Stimulated activated CD8-positive, alpha-beta memory T cell treated with anti-CD3 and anti-CD28 coated beads, Interleukin-12 subunit alpha, Interleukin-12 subunit beta, amount 100 ng/mL, for 1 hour (primary cell): Measurements from ENCODE around the gene SLC9A4.

ENCODE experiments used
- DNase-seq: peaks from one replicate; pipeline ENCODE4 v3.0.0-alpha.2; 2020; ENCODE audit warnings: low read depth

SLC9A4 gene

DNA sequence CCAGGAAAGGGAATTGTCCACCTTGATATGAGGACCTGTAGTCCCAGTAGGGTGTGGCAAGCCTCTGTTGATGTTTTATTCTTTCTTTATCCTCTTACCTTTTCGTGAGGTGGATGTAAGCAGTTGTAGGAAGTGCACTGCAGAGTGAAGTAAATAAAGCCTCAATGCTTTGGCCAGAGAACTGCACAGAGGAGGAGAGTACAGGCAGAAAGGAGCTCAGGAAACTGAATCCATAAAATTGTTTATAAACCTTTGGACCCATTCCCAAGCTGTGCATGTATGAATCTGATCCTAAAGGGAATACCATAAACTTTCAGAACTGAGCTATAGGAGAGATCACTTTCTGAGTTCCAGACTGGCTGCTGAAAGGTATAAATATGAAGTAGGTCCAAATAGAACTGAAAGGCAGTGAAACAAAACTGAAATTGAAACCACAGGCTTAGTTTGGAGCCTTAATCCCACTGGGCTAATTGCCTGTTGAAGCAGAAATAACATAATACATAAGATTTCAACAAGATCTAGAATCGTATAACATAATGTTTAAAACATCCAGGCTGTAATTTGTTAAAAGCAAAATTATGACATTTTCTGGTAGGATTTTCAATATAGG is 17.9 kb upstream of the SLC9A4 start:
- DNase-seq = no peak

- DNase-seq = no peak
These were observed 12.6 kb upstream of the SLC9A4 start for GRCh38 chr2:102460467-102460866.

DNA sequence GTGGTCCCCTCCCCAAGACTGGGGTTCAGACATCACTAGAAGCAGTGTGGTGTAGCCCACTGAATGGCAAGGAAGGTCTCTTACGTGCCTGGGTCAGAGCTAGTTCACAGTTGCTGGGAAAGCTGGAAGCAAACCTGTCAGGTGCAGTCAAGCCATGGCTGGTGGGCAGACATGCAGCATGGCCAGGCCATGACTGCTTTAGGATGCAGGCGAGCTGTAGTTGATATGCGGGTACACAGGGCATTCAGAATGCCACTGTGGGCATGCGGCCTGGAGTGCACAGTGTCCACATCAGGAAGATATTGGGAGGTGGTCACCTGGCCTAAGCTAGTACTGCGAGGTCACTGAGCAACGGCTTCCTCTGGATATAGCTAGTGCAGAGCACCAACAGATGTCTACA is 11.8 kb upstream of the SLC9A4 start:
- DNase-seq = no peak

- DNase-seq = no peak
These were observed 9.9 kb upstream of the SLC9A4 start for GRCh38 chr2:102463160-102463559.

GRCh38 chr2:102470168-102470567 is 2.9 kb upstream of the SLC9A4 start:
- no peak for DNase-seq

- no peak for DNase-seq
These were observed 605 bp downstream of the SLC9A4 start for GRCh38 chr2:102473631-102474030.

GRCh38 chr2:102474785-102475184 is 1.8 kb downstream of the SLC9A4 start:
- no peak for DNase-seq

DNA sequence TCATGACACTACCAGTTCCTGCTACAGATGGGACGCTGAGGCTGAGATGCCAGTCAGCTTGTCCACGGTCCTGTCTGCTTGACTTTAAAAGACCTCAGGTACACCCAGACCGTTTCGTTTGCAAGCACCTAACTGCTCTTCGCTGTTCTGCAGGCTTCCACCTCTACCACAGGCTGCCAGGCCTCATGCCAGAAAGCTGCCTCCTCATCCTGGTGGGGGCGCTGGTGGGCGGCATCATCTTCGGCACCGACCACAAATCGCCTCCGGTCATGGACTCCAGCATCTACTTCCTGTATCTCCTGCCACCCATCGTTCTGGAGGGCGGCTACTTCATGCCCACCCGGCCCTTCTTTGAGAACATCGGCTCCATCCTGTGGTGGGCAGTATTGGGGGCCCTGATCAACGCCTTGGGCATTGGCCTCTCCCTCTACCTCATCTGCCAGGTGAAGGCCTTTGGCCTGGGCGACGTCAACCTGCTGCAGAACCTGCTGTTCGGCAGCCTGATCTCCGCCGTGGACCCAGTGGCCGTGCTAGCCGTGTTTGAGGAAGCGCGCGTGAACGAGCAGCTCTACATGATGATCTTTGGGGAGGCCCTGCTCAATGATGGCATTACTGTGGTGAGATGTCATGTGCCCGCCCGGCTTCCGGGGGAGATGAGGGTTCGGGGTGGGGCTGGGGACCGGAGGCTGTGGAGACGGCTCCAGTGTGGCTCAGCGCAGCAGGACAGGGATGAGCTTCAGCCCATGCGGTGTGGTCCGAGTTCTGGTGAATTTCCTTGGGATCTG is 5.9 kb downstream of the SLC9A4 start:
- DNase-seq = no peak

DNA sequence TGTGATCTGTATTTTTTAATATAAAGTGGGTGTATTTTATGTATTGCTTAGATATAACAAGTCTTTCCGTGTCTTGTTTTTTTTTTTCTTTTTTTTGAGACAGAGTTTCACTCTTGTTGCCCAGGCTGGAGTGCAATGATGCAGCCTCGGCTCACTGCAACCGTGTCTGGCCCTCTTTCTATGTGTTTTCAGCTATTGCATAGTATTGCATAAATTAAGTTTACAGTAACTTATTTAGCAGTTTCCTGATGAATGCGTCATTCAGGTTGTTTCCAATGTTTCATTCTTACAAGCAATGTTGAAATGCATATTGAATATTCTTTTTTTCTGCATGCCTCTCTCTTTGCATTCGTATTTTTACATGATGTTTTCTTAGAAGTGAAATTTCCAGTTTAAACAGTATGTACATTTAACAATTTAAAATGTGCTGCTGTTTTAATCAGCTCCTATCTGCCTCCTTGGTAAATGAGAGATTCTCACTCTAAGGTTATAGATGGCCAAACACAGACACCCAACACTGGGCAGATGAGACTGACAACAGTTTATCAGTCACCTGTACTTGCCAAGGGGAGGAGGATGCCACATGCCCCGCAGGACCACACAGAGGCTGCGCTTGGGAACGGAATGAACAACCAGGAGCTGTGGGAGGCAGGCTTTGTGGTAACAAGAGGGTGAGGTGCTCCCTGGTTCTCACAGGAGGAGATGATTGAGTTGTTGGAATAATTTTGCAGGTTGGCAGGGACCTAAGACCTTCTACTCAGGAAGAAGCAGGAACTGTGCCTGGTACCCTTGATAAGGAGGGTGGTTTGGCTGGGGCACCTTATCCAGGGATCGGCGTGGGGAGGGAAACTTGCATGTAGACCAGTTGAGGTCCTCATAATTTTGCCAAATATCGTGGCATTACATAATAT is 7.5 kb downstream of the SLC9A4 start:
- no peak for DNase-seq

DNA sequence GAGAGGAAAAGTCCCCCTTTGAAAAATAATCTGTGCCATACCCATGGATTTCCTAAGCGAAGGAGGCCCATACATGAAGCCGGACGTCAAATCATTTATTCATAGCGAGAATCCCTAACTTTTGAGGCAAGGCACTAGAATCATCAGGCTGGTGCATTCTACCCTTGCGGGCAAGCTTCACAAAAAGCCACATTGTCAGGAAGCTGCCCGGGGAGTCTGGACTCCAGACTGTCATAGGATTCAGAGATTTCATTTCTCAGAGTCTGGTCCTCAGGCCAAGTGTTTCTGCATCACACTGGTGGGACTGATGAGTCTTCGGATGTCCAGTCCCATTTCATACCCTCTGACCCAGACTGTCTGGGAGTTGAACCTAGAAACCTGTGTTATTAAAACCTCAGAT is 8.9 kb downstream of the SLC9A4 start:
- no peak for DNase-seq

DNA sequence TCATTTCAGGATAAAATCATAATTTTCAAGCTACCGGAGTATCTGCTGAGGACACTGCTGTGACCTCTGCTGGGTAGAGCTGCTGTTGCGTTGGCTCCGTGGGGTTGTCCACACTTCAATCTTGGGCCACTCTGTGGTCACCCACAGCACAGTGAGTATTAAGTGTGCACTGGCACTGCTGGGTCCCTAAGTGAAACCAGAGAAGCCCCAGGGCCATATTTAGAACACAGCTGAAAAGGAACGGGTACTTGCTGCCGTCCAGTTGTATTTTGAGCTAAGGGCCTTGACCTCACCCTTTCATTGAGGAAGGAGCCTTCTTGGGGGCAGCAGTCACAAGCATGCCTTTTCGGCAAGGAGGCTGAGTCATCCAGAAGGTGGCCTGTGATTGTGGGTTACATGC is 10.1 kb downstream of the SLC9A4 start:
- DNase-seq = no peak

GRCh38 chr2:102484310-102485061 is 11.5 kb downstream of the SLC9A4 start:
- DNase-seq = no peak

GRCh38 chr2:102485147-102485785 is 12.2 kb downstream of the SLC9A4 start:
- no peak for DNase-seq

DNA sequence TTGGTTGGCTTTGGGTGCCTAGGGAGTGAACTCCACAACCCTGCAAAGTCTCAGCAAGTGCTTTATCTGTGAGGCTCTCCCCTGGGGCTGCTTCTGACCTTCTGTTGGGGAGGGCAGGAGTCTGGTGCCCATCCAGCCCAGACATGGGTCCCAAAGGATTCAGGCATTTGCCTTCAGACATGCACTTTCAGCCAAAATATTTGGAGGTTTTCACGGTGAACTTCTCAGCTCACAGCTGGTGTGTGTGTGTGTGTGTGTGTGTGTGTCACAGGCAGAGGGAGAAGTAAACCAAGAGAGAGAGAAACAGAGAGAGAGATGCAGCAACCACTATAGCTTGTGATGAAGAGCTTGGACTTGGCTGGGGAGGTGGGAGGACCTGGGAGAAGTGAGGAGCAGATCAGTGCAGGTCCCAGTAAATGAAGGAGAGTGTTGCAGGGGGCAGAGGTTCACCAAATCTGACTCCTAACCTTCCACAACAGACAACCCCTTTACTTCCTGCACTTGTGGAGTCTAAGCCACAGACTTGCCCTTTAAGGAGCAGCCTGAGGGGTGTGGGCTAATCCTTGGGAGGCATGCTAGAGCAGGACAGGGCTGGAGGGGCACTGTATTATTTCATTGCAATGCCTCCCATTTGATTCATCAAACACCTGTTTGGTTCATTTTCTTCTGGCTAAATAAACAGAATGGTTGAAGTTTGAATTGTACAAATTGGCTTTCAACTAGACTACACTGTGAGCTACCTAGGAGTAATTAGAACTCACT is 14.1 kb downstream of the SLC9A4 start:
- no peak for DNase-seq

DNA sequence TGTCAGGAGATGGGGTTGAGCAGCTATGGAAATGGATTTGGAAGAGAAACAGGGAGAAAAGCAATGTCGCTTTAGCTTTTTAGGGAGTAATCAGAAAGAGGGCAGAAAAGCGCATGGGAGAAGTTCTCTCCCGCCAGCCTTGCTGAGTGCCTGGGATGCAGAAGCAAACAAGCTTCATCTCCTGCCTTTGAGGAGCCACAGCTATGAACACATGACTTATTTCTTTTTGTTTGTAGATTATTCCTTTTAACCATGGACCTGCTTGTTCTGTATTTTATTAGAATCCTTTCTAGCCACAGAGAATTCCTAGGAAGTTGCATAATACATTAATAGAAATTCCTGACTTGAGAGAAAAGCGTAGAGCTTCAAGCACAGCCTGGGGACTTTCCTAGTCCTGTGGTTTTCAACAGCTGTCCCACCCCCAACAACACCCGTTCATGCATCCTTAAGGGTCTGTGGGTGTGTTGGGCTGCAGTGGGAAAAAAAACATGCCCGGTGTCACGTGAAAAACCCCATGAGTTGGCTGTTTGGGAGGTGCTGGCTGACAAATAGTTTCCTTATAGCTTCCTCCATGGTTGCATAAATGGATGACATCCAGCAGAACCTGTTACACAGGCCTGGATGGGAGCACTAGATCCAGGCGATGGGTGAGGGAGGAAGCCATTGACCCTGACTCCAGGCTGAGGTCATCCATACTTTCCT is 14.9 kb downstream of the SLC9A4 start:
- DNase-seq = no peak

GRCh38 chr2:102489646-102490045 is 16.6 kb downstream of the SLC9A4 start:
- DNase-seq = no peak

DNA sequence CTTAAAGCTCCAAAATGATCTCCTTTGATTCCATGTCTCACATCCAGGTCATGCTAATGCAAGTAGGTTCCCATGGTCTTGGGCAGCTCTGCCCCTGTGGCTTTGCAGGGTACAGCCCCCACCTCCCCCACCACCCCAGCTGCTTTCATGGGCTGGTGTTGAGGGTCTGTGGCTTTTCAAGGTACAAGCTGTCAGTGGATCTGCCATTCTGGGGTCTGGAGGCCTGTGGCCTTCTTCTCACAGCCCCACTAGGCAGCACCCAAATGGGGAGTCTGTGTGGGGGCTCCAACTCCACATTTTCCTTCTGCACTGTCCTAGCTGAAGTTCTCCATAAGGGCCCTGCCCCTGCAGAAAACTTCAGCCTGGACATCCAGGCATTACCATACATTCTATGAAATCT is 19.0 kb downstream of the SLC9A4 start:
- DNase-seq = no peak

DNA sequence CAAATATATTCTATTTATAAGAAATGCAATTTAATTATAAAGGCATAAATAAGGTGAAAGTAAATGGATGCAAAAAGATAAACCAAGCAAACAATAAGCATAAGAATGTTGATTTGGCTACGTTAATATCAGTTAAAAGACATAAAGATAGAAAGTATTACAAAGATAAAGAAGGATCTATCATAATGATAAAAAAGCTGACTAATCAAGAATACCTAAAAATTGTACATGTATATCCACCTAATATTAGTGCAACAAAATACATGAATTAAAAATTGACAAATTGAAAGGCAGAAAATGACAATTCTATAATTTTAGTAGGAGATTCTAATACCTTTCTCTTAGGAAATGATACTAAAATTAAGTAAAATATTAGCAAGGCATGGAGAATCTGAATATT is 21.5 kb downstream of the SLC9A4 start:
- DNase-seq = no peak

DNA sequence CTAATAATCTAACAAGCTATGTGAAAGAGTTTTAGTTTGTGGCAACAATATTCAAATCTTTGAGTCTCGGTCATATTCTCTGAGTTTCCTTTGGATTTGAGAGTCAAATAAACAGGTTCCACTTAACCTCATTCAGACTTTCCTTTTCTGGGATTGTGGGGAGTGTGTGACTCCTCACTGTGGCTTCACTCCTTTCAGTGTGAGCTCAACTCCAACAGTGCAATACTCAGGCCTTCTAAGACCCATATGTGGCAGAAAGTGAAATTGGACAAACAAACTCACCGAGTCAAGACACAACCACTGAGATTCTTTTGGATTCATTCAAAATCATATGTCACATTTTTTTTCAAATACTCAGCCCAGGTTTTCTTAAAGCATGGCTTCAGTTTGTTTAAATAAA is 25.4 kb downstream of the SLC9A4 start:
- DNase-seq = no peak

DNA sequence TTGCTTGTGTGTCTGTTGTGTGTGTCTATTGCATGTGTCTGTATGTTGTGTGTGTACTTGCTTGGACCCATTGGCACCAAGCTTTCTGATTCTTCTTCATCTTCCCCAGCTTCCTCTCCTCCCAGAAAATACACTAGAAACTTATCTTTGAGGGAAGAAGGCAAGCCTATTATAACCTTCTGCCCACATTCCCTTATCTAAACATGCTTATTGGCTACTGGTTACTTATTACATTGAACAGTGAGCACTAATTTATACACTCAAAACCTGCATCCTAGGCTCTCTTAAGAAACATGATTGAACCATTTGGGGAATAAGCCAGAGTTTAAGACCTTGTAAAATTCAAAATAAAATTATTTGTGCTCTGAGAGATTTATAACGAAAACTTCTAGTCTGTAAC is 26.5 kb downstream of the SLC9A4 start:
- no peak for DNase-seq
